Bronchial epithelial cell (primary cell): Measurements from ENCODE around the gene PDGFRA. TPM values are rescaled to one million over a fixed set of nuclear protein-coding genes. Genes with fewer than 3 reads are reported as not detected.

Source experiments
- DNase-seq: peaks from one replicate; pipeline ENCODE4 v3.0.0-alpha.2; 2010; ENCODE audit warnings: low read depth
- FAIRE-seq: peaks from 2 replicates; lab custom pipeline; 2011; peaks lifted over from hg19 to GRCh38; lab: Jason Lieb, UNC
- H3K27me3 ChIP-seq: 2 replicates; pipeline ENCODE4 v1.5.1; 2011; ENCODE audit warnings: low read length; ENCODE audit not compliant: control insufficient read depth, insufficient read depth
- H3K36me3 ChIP-seq: 2 replicates; pipeline ENCODE4 v1.5.1; 2011; ENCODE audit warnings: low read length; ENCODE audit not compliant: control insufficient read depth, insufficient read depth
- H3K4me3 ChIP-seq: 2 replicates; pipeline ENCODE4 v1.5.1; 2011; ENCODE audit warnings: mild to moderate bottlenecking, low read depth, low read length, control low read depth
- CTCF ChIP-seq: IDR thresholded peaks from 2 replicates; pipeline ENCODE4 v1.5.1; 2011; ENCODE audit warnings: mild to moderate bottlenecking, moderate library complexity, low read length, control low read depth, inconsistent platforms; ENCODE audit not compliant: insufficient read depth, severe bottlenecking
- total RNA-seq: library from RNA; depleted of rRNA; stranded (reverse); fragments of >200 nt; gene quantifications from 2 replicates; pipeline ENCODE4 v1.2.1, GENCODE V29; 2014

The PDGFRA gene
- total RNA-seq, 1 donor from 2014 or later: 2.1 TPM

DNA sequence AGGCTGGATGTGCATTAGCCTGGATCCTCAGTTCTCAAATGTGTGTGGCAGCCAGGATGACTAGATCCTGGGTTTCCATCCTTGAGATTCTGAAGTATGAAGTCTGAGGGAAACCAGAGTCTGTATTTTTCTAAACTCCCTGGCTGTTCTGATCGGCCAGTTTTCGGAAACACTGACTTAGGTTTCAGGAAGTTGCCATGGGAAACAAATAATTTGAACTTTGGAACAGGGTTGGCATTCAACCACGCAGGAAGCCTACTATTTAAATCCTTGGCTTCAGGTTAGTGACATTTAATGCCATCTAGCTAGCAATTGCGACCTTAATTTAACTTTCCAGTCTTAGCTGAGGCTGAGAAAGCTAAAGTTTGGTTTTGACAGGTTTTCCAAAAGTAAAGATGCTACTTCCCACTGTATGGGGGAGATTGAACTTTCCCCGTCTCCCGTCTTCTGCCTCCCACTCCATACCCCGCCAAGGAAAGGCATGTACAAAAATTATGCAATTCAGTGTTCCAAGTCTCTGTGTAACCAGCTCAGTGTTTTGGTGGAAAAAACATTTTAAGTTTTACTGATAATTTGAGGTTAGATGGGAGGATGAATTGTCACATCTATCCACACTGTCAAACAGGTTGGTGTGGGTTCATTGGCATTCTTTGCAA lies 67.6 kb downstream of the PDGFRA start:
- Histone ChIP-seq H3K27me3 (no peaks in the 10 kb centered on the region), H3K36me3 (no peaks in the 10 kb centered on the region), H3K4me3 (no peak overlapping the region)
- FAIRE-seq (no peak), DNase-seq (no peak)
- no peak for TF ChIP-seq CTCF

- no peak overlapping the region for H3K4me3 ChIP-seq
- FAIRE-seq: no peak
These were observed 79.0 kb downstream of the PDGFRA start for GRCh38 chr4:54308110-54308509.

DNA sequence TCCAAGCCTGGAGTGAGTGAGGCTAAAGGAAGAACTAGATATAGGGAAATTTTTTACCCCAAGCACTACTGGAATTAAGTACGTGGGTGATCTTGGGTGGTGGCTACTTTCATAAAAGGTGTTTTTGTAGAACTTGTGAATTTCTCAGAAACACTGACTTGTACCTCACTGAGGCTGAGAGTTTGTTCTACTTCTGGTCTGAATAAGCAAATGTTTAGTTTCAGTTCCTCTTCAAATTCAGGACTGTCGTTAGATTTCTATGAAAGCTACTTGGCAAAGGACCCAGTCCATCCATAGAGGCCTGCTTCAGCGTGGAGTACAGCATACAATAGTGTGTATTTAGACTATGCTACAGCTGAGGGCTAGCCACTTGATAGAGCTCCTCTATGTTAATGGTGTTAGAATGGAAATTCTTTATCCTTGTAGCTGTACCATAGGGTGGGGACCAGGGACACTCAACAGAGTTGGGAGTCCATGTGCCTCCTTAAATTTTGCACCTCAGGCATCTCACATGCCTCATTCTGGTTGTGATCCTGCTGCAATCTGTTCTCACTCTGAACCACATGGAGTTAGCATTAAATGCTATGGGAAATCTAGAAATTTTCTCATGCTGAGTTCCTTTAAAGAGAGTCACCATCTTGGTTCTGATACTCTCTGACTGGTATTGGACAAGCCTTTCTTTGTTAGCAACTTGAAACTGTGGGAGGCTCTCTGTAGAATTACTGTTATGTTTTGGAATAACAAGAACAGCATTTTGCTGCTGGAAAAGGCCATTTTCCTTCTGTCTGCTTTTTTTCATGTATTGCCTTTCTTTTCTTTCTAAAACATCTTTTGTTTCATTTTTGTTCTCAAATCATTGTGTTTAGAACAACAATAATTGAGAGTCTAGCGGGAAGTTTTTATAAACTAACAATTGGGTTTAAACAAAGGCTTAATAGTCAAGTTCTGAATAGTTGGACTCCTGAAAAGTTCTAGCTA lies 86.8 kb downstream of the PDGFRA start:
- Histone ChIP-seq H3K27me3 (no peaks in the 10 kb centered on the region), H3K36me3 (no peaks in the 10 kb centered on the region), H3K4me3 (no peak overlapping the region)
- TF ChIP-seq CTCF: no peak
- no peak for DNase-seq
- no peak for FAIRE-seq

More at GRCh38 chr4:54308110-54308509, 79.0 kb downstream of the PDGFRA start:
- no peak for TF ChIP-seq CTCF
- H3K36me3 ChIP-seq: no peaks in the 10 kb centered on the region
- DNase-seq: no peak
- H3K27me3 ChIP-seq: no peaks in the 10 kb centered on the region

DNA sequence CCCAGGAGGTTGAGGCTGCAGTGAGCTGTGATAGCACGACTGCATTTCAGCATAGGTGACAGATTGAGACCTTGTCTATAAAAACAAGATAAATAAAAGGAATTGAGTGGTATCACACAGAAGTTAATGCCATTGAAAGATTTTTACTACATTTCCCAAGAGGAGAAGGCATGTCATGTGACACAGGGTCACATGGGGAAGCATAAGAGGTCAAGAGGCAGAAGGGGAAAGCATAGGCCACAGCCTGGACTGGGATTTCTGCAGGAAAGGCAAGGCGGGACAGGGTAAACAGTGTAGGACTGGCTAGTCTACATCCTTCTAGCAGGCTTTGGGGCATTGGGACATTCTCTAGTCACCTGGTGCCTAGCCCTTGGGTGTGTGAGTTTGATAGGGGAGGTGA lies 88.6 kb downstream of the PDGFRA start:
- no peak for DNase-seq
- Histone ChIP-seq H3K36me3 (no peaks in the 10 kb centered on the region), H3K4me3 (no peak overlapping the region), H3K27me3 (no peaks in the 10 kb centered on the region)
- TF ChIP-seq CTCF: no peak
- FAIRE-seq: no peak

- TF ChIP-seq CTCF: peak; percentile 93
- FAIRE-seq: no peak
- H3K4me3 ChIP-seq: no peak overlapping the region
- no peaks in the 10 kb centered on the region for H3K36me3 ChIP-seq
- no peaks in the 10 kb centered on the region for H3K27me3 ChIP-seq
- DNase-seq: peak; percentile 30
These were observed 89.8 kb downstream of the PDGFRA start for GRCh38 chr4:54318904-54319303.
